NOMO-1 treated with dmso at 0.1 percent for 144 hours (cell line): ENCODE measurements around the gene YIPF4.
"Not testable (repeated sequence)": the region's sequence is repeated elsewhere in the genome, so short reads cannot be mapped to it uniquely, and the experiment has no call there.

Source experiments
- DNase-seq: peaks from one replicate; lab custom pipeline; 2025; ENCODE audit not compliant: unreplicated experiment; lab: John Stamatoyannopoulos, UW

Gene YIPF4

GRCh38 chr2:32277674-32278477 is at the start of gene YIPF4:
Gene YIPF4, plus strand, starts transcription at chr2:32277904. Its CDS starts 252 bp downstream, at chr2:32278156.
- DNase-seq: peak; percentile 63

- no peak for DNase-seq
These were observed 49.5 kb upstream of the YIPF4 start for GRCh38 chr2:32228181-32228580.

- DNase-seq: no peak
These were observed 48.1 kb upstream of the YIPF4 start for GRCh38 chr2:32229635-32230034.

GRCh38 chr2:32231959-32232358 is 45.7 kb upstream of the YIPF4 start:
- no peak for DNase-seq

GRCh38 chr2:32235315-32235714 is 42.4 kb upstream of the YIPF4 start:
- DNase-seq: no peak

- DNase-seq: no peak
These were observed 40.2 kb upstream of the YIPF4 start for GRCh38 chr2:32237488-32237887.

GRCh38 chr2:32237996-32238395 is 39.7 kb upstream of the YIPF4 start:
- no peak for DNase-seq

- DNase-seq: no peak
These were observed 35.4 kb upstream of the YIPF4 start for GRCh38 chr2:32242331-32242730.

- DNase-seq: no peak
These were observed 30.8 kb upstream of the YIPF4 start for GRCh38 chr2:32246911-32247310.

- DNase-seq: no peak
These were observed 29.4 kb upstream of the YIPF4 start for GRCh38 chr2:32248299-32248698.

- DNase-seq: no peak
These were observed 27.9 kb upstream of the YIPF4 start for GRCh38 chr2:32249731-32250236.

GRCh38 chr2:32250290-32250689 is 27.4 kb upstream of the YIPF4 start:
- no peak for DNase-seq

- no peak for DNase-seq
These were observed 19.5 kb upstream of the YIPF4 start for GRCh38 chr2:32258242-32258641.

- DNase-seq: no peak
These were observed 17.3 kb upstream of the YIPF4 start for GRCh38 chr2:32260376-32260775.

GRCh38 chr2:32262105-32262504 is 15.6 kb upstream of the YIPF4 start:
- DNase-seq: peak; percentile 94

GRCh38 chr2:32264422-32265105 is 13.1 kb upstream of the YIPF4 start, which contains the start of gene NLRC4:
Gene NLRC4, minus strand, starts transcription at chr2:32264886. Its CDS starts 8,111 bp downstream, at chr2:32256775.
- peak; percentile 90 for DNase-seq

- DNase-seq: no peak
These were observed 6.6 kb upstream of the YIPF4 start for GRCh38 chr2:32271063-32271462.

- DNase-seq: no peak
These were observed 5.4 kb upstream of the YIPF4 start for GRCh38 chr2:32272279-32272678.

GRCh38 chr2:32274289-32274688 is 3.4 kb upstream of the YIPF4 start:
- no peak for DNase-seq

GRCh38 chr2:32275790-32276189 is 1.9 kb upstream of the YIPF4 start:
- DNase-seq: not testable (repeated sequence)

GRCh38 chr2:32277363-32277673 is 386 bp upstream of the YIPF4 start:
- no peak for DNase-seq

- DNase-seq: no peak
These were observed 762 bp downstream of the YIPF4 start for GRCh38 chr2:32278478-32278853.
